ENCODE results near the gene RAPGEF2. TPM values are rescaled to one million over a fixed set of nuclear protein-coding genes. Genes with fewer than 3 reads are reported as not detected.

RAPGEF2 gene
- total and polyA plus RNA-seq, 10 donors, result 4.4 to 115 (median 91.0) TPM

DNA sequence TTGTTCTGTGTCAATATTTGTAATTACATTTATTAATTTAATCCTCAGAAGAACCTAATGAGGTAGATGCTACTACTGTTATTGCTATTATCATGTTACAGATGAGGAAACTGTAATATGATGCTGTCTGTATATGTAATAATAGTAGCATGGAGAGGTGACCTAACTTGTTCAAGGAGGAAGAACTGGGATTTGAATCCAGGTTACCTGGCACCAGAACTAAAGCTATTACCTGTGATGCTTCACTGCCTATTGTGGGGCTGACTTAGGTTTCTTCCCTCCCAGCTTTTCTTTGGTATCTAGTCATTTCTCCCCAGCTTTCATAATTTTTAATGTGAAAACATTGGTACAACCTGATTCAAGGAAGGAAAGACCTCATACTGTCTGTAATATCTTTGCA lies 43.6 kb downstream of the RAPGEF2 start:
- no peak overlapping the region for H3K4me3 ChIP-seq
- intact Hi-C loops (cut with DNase I; ENCODE audit: low total_unique reads), result no loop called here
- H3K27ac ChIP-seq, result no peak overlapping the region
- H3K27me3 ChIP-seq (replicated peaks in 1 of 7), result no peaks in the 10 kb centered on the region
- TF ChIP-seq POLR2A (IDR thresholded peaks at IDR 0.05), result no peak
- no peak for TF ChIP-seq POLR2AphosphoS5 (IDR thresholded peaks at IDR 0.05)
- TF ChIP-seq CTCF (IDR thresholded peaks at IDR 0.05 in 8 of 11, conservative IDR thresholded peaks at IDR 0.05 in 3 of 11), result no peak
- no peaks in the 10 kb centered on the region for H3K36me3 ChIP-seq
- no peaks in the 10 kb centered on the region for H3K9me3 ChIP-seq
- peaks cover 0 to 49% (median 13%) of the 10 kb centered on the region in 6 donors for H3K4me1 ChIP-seq
- no peak for DNase-seq

DNA sequence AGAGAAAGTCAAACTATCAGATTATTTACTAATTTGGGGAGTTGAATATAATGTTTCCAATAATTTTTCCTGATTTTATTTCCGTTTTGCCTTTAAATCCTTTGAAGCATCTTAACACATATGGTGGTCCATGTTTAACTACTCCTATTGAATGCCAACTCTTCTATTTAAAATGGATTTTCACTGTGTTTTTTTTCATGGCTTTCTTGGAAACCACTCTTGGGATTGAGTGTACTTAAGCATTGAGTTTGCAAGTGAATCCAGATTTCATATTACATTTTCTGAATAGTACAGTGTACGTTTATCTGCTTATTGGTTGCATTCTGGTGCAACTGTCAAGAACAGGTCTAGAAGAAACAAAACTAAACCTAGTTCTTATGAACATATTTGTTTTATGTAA lies 45.6 kb downstream of the RAPGEF2 start:
- TF ChIP-seq CTCF (IDR thresholded peaks at IDR 0.05 in 8 of 11, conservative IDR thresholded peaks at IDR 0.05 in 3 of 11) (no peak), POLR2A (IDR thresholded peaks at IDR 0.05) (no peak)
- Histone ChIP-seq H3K4me3 (no peak overlapping the region), H3K9me3 (no peaks in the 10 kb centered on the region), H3K4me1 (peaks cover 0 to 39% (median 10%) of the 10 kb centered on the region in 6 donors), H3K27me3 (replicated peaks in 1 of 7) (no peaks in the 10 kb centered on the region), H3K27ac (no peak overlapping the region), H3K36me3 (no peaks in the 10 kb centered on the region)
- intact Hi-C loops (cut with DNase I; ENCODE audit: low total_unique reads), result no loop called here
- DNase-seq, result no peak
- 68 to 99% (median 96%) methylated on average over 2 of the region's 2 CpGs for WGBS, 5 donors

GRCh38 chr4:159149666-159150065 lies 46.8 kb downstream of the RAPGEF2 start:
- Histone ChIP-seq H3K4me3 (no peak overlapping the region), H3K36me3 (no peaks in the 10 kb centered on the region), H3K27ac (no peak overlapping the region), H3K4me1 (peaks cover 0 to 33% (median 9%) of the 10 kb centered on the region in 6 donors), H3K9me3 (no peaks in the 10 kb centered on the region), H3K27me3 (replicated peaks in 1 of 7) (no peaks in the 10 kb centered on the region)
- intact Hi-C loops (cut with DNase I; ENCODE audit: low total_unique reads), result no loop called here
- TF ChIP-seq CTCF (IDR thresholded peaks at IDR 0.05 in 8 of 11, conservative IDR thresholded peaks at IDR 0.05 in 3 of 11) (no peak), POLR2A (IDR thresholded peaks at IDR 0.05) (no peak), POLR2AphosphoS5 (IDR thresholded peaks at IDR 0.05) (no peak)
- 91 to 98% (median 97%) methylated on average over 1 of the region's 1 CpG for WGBS, 5 donors
- no peak for DNase-seq

DNA sequence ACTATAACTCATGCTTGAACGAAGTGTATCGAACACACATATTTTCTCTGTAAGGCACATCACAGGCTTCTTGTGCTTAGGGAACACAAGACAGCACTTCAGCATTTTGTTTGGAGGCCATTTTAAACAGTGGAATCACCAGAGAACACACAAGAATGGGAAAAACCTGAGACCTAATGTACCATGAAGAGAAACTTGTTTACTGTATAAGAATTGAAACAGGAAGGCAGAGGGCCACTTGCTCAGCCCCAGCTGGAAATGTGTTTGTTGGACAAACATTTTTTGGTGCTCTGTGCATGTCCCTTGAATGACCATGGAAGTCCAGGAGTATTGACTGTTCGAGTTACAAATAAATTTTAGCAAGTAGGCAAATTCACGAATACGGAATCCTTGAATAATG lies 47.5 kb downstream of the RAPGEF2 start:
- intact Hi-C loops (cut with DNase I; ENCODE audit: low total_unique reads), result no loop called here
- peaks cover 0 to 33% (median 9%) of the 10 kb centered on the region in 6 donors for H3K4me1 ChIP-seq
- no peak overlapping the region for H3K27ac ChIP-seq
- H3K27me3 ChIP-seq (replicated peaks in 1 of 7), result no peaks in the 10 kb centered on the region
- no peak for TF ChIP-seq POLR2AphosphoS5 (IDR thresholded peaks at IDR 0.05)
- H3K36me3 ChIP-seq, result no peaks in the 10 kb centered on the region
- no peak for DNase-seq
- WGBS, 5 donors, result 72 to 87% (median 84%) methylated on average over 5 of the region's 5 CpGs
- no peaks in the 10 kb centered on the region for H3K9me3 ChIP-seq
- no peak overlapping the region for H3K4me3 ChIP-seq

- no peak overlapping the region for H3K27ac ChIP-seq
- TF ChIP-seq POLR2A (IDR thresholded peaks at IDR 0.05), result no peak
- TF ChIP-seq CTCF (IDR thresholded peaks at IDR 0.05 in 8 of 11, conservative IDR thresholded peaks at IDR 0.05 in 3 of 11), result no peak
- H3K4me3 ChIP-seq, result no peak overlapping the region
- 63 to 76% (median 75%) methylated on average over 4 of the region's 4 CpGs for WGBS, 5 donors
- peaks cover 0 to 33% (median 9%) of the 10 kb centered on the region in 6 donors for H3K4me1 ChIP-seq
- no peaks in the 10 kb centered on the region for H3K36me3 ChIP-seq
- no peaks in the 10 kb centered on the region for H3K9me3 ChIP-seq
- intact Hi-C loops (cut with DNase I; ENCODE audit: low total_unique reads), result no loop called here
- DNase-seq, result no peak
- H3K27me3 ChIP-seq (replicated peaks in 1 of 7), result no peaks in the 10 kb centered on the region
Measured at GRCh38 chr4:159150821-159151390, 48.0 kb downstream of the RAPGEF2 start.

Measured in spleen (tissue), 11 donors.